GM18526 (cell line): ENCODE measurements around the gene RIMBP2.

Source experiments
- POLR2A ChIP-seq: IDR thresholded peaks from 3 replicates; pipeline ENCODE4 v1.6.1; 2011; ENCODE audit not compliant: insufficient read length; ENCODE audit errors: extremely low read depth

RIMBP2 gene, protein sequence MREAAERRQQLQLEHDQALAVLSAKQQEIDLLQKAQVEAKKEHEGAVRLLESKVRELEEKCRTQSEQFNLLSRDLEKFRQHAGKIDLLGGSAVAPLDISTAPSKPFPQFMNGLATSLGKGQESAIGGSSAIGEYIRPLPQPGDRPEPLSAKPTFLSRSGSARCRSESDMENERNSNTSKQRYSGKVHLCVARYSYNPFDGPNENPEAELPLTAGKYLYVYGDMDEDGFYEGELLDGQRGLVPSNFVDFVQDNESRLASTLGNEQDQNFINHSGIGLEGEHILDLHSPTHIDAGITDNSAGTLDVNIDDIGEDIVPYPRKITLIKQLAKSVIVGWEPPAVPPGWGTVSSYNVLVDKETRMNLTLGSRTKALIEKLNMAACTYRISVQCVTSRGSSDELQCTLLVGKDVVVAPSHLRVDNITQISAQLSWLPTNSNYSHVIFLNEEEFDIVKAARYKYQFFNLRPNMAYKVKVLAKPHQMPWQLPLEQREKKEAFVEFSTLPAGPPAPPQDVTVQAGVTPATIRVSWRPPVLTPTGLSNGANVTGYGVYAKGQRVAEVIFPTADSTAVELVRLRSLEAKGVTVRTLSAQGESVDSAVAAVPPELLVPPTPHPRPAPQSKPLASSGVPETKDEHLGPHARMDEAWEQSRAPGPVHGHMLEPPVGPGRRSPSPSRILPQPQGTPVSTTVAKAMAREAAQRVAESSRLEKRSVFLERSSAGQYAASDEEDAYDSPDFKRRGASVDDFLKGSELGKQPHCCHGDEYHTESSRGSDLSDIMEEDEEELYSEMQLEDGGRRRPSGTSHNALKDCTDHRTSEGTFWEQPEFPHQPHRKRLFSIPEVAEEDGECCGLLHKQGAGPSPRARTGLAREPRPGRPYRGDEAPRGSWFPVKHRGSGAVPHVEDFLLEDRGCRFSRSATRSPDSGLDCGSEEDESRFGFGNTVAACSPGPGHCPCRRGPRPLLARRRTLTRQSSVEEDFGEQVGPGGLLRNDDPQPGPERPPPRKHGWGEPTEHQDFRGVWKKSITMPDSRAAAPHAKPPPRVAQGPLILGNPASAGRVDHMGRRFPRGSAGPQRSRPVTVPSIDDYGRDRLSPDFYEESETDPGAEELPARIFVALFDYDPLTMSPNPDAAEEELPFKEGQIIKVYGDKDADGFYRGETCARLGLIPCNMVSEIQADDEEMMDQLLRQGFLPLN (N-terminal part only)

DNA sequence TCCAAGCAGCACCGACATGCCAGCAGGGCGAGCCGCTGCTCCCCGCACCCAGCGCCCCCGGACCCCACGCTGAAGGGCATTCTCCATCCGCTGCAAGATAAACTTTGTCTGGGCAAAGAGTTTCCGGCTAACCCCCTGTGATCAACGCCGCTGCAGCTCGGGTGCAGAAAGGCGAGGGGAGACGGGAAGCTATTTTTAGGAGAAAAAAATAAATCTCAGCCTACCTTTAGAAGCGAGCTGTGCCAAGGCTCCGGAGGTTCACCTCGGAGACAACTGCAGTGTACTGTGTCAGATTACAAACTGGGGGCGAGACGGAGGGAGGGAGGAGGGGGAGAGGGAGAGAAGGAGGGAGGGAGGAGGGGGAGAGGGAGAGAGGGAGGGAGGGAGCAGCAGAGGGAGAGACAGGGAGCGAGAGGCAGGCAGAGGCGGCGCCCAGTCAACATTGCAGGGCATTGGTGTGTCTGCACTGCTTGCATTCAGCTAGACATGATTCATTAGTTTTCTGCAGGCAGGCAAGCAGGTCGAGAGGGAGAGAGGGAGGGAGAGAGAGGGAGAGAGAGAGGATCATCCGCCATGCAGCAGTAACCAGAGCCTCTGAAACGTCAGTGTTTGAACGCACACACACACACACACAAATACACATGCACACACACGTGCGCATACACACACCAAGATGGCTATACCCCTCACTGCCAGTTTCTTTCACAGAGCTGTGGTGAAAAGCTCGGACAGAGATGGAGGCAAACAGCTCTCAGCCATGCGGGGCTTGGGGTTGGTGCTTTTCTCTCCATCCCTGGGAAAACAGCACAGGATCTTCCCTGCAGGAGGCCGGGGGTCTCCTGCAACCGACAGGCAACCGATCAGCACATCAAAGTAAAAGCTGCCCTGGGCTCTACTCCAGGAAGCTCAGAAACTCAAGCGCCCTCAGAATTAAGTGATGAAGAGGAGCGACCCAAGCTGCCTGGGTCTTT lies at the start of gene RIMBP2:
TSS of gene RIMBP2 (minus strand) at position 302 of the 971 bp plus-strand sequence. CDS start 237,286 bp downstream, outside the sequence.
- no peak for TF ChIP-seq POLR2A

- no peak for TF ChIP-seq POLR2A
These were observed 49.1 kb upstream of the RIMBP2 start for GRCh38 chr12:130765186-130765659.

GRCh38 chr12:130764475-130765185 lies 48.5 kb upstream of the RIMBP2 start:
- no peak for TF ChIP-seq POLR2A

DNA sequence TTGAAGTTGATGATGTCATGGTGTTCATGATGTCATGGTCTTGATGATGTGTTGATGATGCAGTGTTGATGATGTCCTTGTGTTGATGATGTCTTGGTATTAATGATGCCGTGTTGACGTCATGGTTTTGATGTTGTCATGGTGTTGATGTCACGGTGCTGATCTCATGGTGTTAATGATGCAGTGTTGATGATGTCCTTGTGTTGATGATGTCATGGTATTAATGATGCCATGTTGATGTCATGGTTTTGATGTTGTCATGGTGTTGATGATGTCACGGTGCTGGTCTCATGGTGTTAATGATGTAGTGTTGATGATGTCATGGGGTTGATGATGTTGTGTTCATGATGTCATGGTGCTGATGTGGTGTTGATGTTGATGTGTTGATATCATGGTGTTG lies 48.0 kb upstream of the RIMBP2 start:
- TF ChIP-seq POLR2A, result no peak

GRCh38 chr12:130762319-130762675 lies 46.2 kb upstream of the RIMBP2 start:
- no peak for TF ChIP-seq POLR2A

DNA sequence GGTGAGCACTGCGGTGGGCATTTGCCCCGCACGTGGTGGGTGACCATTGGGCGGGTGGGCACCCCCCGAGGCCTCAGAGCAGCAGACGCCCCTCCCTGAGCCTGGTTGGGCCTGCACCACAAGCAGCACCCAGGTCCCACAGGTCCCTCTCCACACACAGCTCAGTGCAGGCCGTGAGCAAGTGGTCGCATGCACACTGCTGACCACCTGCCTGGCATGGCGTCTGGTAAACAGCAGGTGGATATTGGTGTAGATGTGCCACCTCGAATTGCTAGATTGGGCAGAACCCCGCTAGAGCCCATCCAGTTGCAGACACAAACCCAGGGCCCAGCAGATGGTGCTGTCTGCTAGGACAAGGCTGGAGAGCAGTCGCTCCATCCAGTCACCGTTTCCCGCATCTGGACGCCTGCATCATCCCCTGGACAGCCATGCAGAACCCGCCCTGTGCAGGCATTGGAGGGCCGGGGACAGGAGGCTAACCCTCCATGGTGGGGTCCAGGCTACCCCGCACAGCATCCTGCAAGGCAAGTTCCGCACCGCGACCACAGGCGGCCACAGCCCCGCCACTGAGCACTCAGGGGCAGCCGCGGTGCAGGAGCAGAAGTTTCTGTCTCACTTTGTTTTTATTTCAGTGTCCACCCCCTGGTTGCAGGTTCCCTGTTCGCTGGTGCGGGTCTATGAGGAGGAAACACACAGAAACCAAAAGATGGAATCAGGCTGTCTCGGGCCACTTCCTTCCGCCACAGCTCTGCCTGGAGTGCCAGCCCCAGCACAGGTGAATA lies 45.6 kb upstream of the RIMBP2 start:
- TF ChIP-seq POLR2A, result no peak

DNA sequence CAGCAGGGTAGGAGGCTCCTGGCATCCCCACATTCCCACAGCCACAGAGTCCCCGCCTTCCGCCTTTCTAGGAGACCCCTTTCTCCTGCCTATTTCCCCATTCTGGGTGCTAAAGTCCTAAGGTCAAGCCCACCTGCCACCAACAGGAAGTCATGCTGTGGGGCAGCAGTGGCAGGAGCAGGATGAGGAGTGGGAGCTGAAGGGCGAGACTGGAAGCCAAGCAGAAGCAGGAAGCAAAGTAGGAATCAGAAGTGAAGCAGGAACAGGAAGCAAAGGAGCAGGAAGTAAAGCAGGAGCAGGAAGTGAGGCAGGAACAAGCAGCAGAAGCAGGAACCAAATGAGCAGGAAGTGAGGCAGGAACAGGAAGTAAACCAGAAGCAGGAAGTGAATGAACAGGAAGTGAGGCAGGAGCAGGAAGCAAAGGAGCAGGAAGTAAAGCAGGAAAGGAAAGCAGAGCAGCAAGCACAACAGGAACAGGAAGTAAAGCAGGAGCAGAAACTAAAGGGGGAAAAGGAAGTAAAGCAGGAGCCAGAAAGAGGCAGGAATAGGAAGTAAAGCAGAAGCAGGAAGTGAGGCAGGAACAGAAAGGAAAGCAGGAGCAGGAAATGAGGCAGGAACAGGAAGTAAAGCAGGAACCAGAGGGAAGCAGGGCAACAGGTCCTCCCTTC lies 38.3 kb upstream of the RIMBP2 start:
- no peak for TF ChIP-seq POLR2A

GRCh38 chr12:130752692-130753230 lies 36.7 kb upstream of the RIMBP2 start:
- no peak for TF ChIP-seq POLR2A

- TF ChIP-seq POLR2A, result no peak
These were observed 32.7 kb upstream of the RIMBP2 start for GRCh38 chr12:130748786-130749185.

DNA sequence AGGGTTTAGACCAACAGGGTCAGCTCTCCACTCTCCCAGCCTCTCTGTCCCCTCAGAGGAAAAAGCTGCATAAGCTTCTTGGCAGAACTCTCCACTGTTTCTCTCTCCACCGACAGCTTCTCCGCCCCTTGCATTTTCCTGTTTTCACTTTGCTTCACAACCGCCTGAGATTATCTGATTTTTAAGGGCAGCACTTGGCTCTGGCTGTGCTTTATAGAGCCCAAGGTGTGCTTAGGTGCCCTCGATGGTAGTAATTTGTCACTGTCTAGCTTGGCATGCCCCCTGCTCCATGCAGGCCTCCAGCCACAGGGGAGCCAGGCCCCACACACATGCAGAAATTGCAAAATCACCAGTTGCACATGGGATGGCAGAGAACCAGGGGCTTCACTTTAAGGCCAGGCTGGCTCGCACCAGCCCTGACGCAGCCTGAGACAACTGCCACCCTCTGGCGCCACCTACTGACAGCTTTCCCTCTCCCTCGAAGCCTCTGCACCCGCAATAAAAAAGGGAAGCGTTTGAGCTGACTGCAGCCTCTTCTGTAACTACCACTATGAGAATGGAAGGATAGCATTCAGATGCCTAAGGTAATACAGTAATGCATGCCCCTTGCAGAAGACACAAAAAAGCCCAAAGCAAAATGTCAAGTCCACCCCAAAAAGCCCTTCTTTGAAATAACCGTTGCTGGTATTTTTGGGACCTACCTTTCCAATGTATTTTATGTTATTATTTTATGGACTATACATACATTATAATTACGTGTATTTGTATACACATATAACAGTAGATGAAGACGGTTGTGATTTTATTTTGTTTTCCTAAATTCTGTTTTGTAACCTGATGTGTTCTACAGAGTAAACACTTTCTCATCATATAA lies 32.0 kb upstream of the RIMBP2 start:
- TF ChIP-seq POLR2A, result no peak

DNA sequence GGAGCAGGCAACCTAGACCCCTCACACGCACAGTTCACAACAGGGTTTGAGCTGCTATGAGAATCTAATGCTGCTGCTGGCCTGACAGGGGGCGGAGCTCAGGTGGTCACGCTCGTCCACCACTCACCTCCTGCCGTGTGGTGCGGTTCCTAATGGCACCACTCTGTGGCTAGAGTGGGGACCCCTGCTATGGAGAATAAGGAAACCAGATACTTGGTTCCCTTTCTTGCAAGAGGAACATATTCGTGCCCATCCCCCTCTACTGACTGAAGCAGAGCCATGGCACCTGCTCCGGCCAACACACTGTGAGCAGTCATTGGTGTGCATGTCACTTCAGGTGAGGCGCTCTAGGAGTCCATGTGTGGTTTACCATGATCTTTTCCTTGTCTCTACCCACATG lies 30.4 kb upstream of the RIMBP2 start:
- TF ChIP-seq POLR2A, result no peak
